Adrenal gland (tissue), 19 donors: ENCODE measurements around the gene ZNF217. TPM values are rescaled to one million over a fixed set of nuclear protein-coding genes. Genes with fewer than 3 reads are reported as not detected.
"Not testable (repeated sequence)": the region's sequence is repeated elsewhere in the genome, so short reads cannot be mapped to it uniquely, and the experiment has no call there.

Source experiments
- DNase-seq, 7 donors: peaks; one replicate each; pipeline ENCODE4 v3.0.0-alpha.2; 2019 to 2020
- H3K27ac ChIP-seq, 5 donors: fragments of 200-600 bp; sonication (generic) in 4 of 5; 1 replicate in 3 of 5; 2 replicates in 2 of 5; pipeline versions ENCODE4 v1.5.1 to v1.8.0; 2016 to 2020; ENCODE audit warnings: mild to moderate bottlenecking in 1 of 5
- H3K27me3 ChIP-seq: fragments of 200-600 bp; 2 replicates; pipeline ENCODE4 v1.8.0; 2021
- H3K36me3 ChIP-seq, 2 donors: fragments of 200-600 bp; replicated peaks in 1 of 2; 1 replicate in 1 of 2; 2 replicates in 1 of 2; pipeline versions ENCODE4 v1.5.1 to v1.8.0; 2018 to 2022
- H3K4me1 ChIP-seq, 2 donors: fragments of 200-600 bp; replicated peaks in 1 of 2; 1 replicate in 1 of 2; 2 replicates in 1 of 2; pipeline versions ENCODE4 v1.5.1 to v1.8.0; 2018 to 2021
- H3K4me3 ChIP-seq, 4 donors: fragments of 200-600 bp; sonication (generic) in 3 of 4; one replicate each; pipeline ENCODE4 v1.5.1; 2016 to 2018
- H3K9me3 ChIP-seq, 3 donors: fragments of 200-600 bp; sonication (generic) in 1 of 3; replicated peaks in 1 of 3; 1 replicate in 2 of 3; 2 replicates in 1 of 3; pipeline versions ENCODE4 v1.5.1 to v1.8.0; 2016 to 2021
- POLR2A ChIP-seq, 2 donors: fragments of 450-650 bp; IDR thresholded peaks; one replicate each; pipeline ENCODE4 v1.6.1; 2017; ENCODE audit warnings: antibody characterized with exemption in 2 of 2, mild to moderate bottlenecking in 2 of 2, moderate library complexity in 1 of 2
- WGBS, 4 donors: extraction: QIAGEN DNeasy Blood & Tissue Kit in 2 of 4; methylation state at CpG; one replicate each; pipeline versions ENCODE4 v1.1.5 to v1.1.7; 2013 to 2017; 5-methylcytosine and 5-hydroxymethylcytosine counted together
- intact Hi-C, 2 donors: fragments of 100-400 bp; cut with DNase I; formaldehyde crosslinking; loops; one replicate each; pipeline versions ENCODE4 v1.14.1 to v1.15.0; 2022 to 2023
- long read RNA-seq, 10 donors: library from polyadenylated mRNA in 3 of 10; unstranded in 2 of 10; stranded (forward) in 1 of 10; transcript quantifications; one replicate each; pipeline ENCODE4 v2.0.0 and lab custom pipeline, GENCODE V29; 2021 to 2026
- polyA plus RNA-seq, 3 donors: library from polyadenylated mRNA; stranded (reverse); fragments of 200-250 nt in 2 of 3; fragments of 350-450 nt in 1 of 3; fragmentation: Illumina TruSeq in 1 of 3; extraction: RNeasy Lipid Tissue Mini Kit (QIAGEN cat#74804) in 1 of 3; gene quantifications; one replicate each; pipeline ENCODE4 v1.2.3, GENCODE V29; 2013 to 2014
- total RNA-seq, 9 donors: library from RNA; depleted of rRNA in 4 of 9; stranded (reverse); fragments of >200 nt in 4 of 9; fragments of 120-200 nt in 1 of 9; fragmentation: NEBNext Ultra II Directional in 1 of 9; extraction: Animal tissue kit (Norgen Biotek cat#: 25700) in 1 of 9; gene quantifications; one replicate each; pipeline versions ENCODE4 v1.1.0 to v1.2.4, GENCODE V29; 2013 to 2023
- TF ChIP-seq, protein P1 (sequence below), 6 experiments: fragments of 450-650 bp in 4 of 6; fragments of 200-600 bp in 2 of 6; sonication (generic) in 1 of 6; IDR thresholded peaks; 1 replicate in 5 of 6; 2 replicates in 1 of 6; pipeline versions ENCODE4 v1.5.1 to v1.8.0; 2016 to 2021; ENCODE audit warnings: antibody characterized with exemption in 6 of 6, mild to moderate bottlenecking in 2 of 6, moderate library complexity in 1 of 6
- donor health status: healthy with polysubstance abuse.
- donor health status: Bipolar disorder and iron deficiency.
- donor health status: DM: yes; HTN: yes; CAD: no.
- donor health status: DM: no; HTN: no; CAD: no.
- donor health status: DM: no; HTN: no; CAD: no.
- donor health status: DM: yes; HTN: yes; CAD: no.

ZNF217 gene
- total RNA-seq (10 to 100 TPM in 7 of 9 donors, 1 to 10 TPM in 2; 3.3 to 23.4 (median 13.4) TPM), polyA plus RNA-seq (1 to 10 TPM; 3.5 to 5.5 (median 4.3) TPM)
- long read RNA-seq, donor 1: 0 reads
- long read RNA-seq, donor 2: 0 reads
- long read RNA-seq, donor 3: 0 reads
- long read RNA-seq, donor 4, partial matches to known transcripts: 1 of 5 reads
- long read RNA-seq, donor 4, other reads (novel, unspliced or antisense): 4 of 5 reads
- long read RNA-seq, donor 5, partial matches to known transcripts: 0 of 1 reads
- long read RNA-seq, donor 5, other reads (novel, unspliced or antisense): 1 of 1 reads
- long read RNA-seq, donor 6, partial matches to known transcripts: 0 of 1 reads
- long read RNA-seq, donor 6, other reads (novel, unspliced or antisense): 1 of 1 reads
- long read RNA-seq, donor 7: 0 reads
- long read RNA-seq, donor 8: 0 reads
- long read RNA-seq, donor 9: 0 reads
- long read RNA-seq, donor 10: 0 reads

GRCh38 chr20:53593466-53594007, at the start of gene ZNF217:
Gene ZNF217 (minus strand): TSS chr20:53593839. CDS start chr20:53582826, 11,013 bp downstream.
- intact Hi-C loops, H3K9me3 ChIP-seq, H3K36me3 ChIP-seq, H3K27me3 ChIP-seq: not testable (repeated sequence)
- 0 to 3% (median 1%) methylated on average over 10 to 63 of the region's 66 CpGs; no CpG with 5 or more reads in 1 of the 4 donors for WGBS, 4 donors
- DNase-seq: peak; percentile 62 to 83 (median 75)
- Histone ChIP-seq H3K4me1 (peaks cover 11 to 37% of the 10 kb centered on the region in 2 donors), H3K27ac (peak within 1 kb of the TSS; percentile 81 to 98 (median 95)), H3K4me3 (peak within 1 kb of the TSS in 3 of 4 donors; percentile 73 to 100 (median 94))
- TF ChIP-seq POLR2A (IDR thresholded peaks at IDR 0.05): peak in 1 of 2 donors; percentile 10

DNA sequence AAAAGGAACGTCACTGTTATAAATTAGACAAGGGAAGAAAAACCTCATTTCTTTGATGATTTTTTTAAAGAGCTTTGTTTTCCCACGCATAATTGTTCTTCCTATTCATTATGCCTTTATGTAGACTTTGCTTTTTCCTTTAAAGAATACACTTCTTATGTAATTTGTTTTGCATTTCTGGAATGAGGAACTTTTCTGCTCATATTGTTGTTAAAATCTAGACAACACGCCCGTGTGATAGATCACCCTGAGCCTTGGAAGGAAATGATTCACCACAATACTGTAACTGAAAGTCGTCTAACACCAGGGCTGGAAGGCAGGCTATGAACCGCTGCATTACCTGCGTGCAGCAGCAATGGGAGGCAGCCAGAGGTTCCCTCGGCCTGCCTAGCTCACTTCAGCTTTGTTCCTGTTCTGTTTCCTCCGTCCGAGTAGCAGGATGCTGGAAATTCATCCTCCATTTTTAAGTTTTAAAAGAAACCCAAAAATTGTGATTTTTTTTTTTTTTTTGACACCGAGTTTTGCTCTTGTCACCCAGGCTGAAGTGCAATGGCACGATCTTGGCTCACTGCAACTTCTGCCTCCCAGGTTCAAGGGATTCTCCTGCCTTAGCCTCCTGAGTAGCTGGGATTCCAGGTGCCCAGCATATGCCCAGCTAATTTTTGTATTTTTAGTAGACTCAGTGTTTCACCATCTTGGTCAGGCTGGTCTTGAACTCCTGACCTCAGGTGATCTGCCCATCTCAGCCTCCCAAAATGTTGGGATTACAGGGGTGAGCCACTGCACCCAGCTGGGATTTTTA, 49.6 kb upstream of the ZNF217 start:
- H3K27ac ChIP-seq: peak overlapping the region; percentile 46 to 82 (median 71)
- WGBS, 4 donors: 9 to 13% (median 11%) methylated on average over 12 of the region's 12 CpGs
- peaks cover 7 to 19% of the 10 kb centered on the region in 2 donors for H3K4me1 ChIP-seq
- peak overlapping the region in 1 of 4 donors; percentile 35 for H3K4me3 ChIP-seq
- H3K27me3 ChIP-seq: no peaks in the 10 kb centered on the region
- no peaks in the 10 kb centered on the region for H3K36me3 ChIP-seq
- no peaks in the 10 kb centered on the region for H3K9me3 ChIP-seq
- peak; percentile 39 to 80 (median 60) for DNase-seq
- peak in 1 of 2 donors; percentile 58 for TF ChIP-seq POLR2A (IDR thresholded peaks at IDR 0.05)
- TF ChIP-seq, protein P1, sequence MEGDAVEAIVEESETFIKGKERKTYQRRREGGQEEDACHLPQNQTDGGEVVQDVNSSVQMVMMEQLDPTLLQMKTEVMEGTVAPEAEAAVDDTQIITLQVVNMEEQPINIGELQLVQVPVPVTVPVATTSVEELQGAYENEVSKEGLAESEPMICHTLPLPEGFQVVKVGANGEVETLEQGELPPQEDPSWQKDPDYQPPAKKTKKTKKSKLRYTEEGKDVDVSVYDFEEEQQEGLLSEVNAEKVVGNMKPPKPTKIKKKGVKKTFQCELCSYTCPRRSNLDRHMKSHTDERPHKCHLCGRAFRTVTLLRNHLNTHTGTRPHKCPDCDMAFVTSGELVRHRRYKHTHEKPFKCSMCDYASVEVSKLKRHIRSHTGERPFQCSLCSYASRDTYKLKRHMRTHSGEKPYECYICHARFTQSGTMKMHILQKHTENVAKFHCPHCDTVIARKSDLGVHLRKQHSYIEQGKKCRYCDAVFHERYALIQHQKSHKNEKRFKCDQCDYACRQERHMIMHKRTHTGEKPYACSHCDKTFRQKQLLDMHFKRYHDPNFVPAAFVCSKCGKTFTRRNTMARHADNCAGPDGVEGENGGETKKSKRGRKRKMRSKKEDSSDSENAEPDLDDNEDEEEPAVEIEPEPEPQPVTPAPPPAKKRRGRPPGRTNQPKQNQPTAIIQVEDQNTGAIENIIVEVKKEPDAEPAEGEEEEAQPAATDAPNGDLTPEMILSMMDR (IDR thresholded peaks at IDR 0.05): no peak
- intact Hi-C loops: no loop called here

- 46 to 49% (median 47%) methylated on average over 17 of the region's 17 CpGs for WGBS, 4 donors
- TF ChIP-seq, protein P1 (IDR thresholded peaks at IDR 0.05): peak in 2 of 6 experiments; percentile 25 to 40
- TF ChIP-seq POLR2A (IDR thresholded peaks at IDR 0.05): no peak
- peak; percentile 43 to 80 (median 67) for DNase-seq
- Histone ChIP-seq H3K4me3 (peak overlapping the region in 1 of 4 donors; percentile 35), H3K9me3 (no peaks in the 10 kb centered on the region), H3K36me3 (no peaks in the 10 kb centered on the region), H3K27me3 (no peaks in the 10 kb centered on the region), H3K4me1 (peaks cover 7 to 19% of the 10 kb centered on the region in 2 donors), H3K27ac (peak overlapping the region; percentile 46 to 82 (median 71))
- intact Hi-C loops: no loop called here
These were observed 48.8 kb upstream of the ZNF217 start for GRCh38 chr20:53642196-53643030.
